SK-N-MC (cell line): Measurements from ENCODE around the gene CPTP.

ENCODE experiments used
- EZH2 ChIP-seq: fragments of 200-600 bp; sonication (generic); IDR thresholded peaks from one replicate; pipeline ENCODE4 v1.6.1; 2017; ENCODE audit warnings: antibody characterized with exemption
- POLR2AphosphoS5 ChIP-seq: IDR thresholded peaks from 2 replicates; pipeline ENCODE4 v1.6.1; 2012; ENCODE audit warnings: mild to moderate bottlenecking, low read depth, low read length, borderline replicate concordance

GRCh38 chr1:1283821-1284220, 40.8 kb upstream of the CPTP start:
- TF ChIP-seq POLR2AphosphoS5: no peak
- no peak for TF ChIP-seq EZH2
